GM10248 (cell line): ENCODE results near the gene ENPP3.

Source experiments
- CTCF ChIA-PET: fragments of 300-600 bp; sonication (Branson Sonifier 250); formaldehyde crosslinking; extraction: SDS; loops from one replicate; lab custom pipeline; 2021; ENCODE audit warnings: antibody characterized with exemption; lab: Yijun Ruan, JAX
- POLR2A ChIA-PET: fragments of 350-650 bp; sonication (Branson Sonifier 250); formaldehyde crosslinking; extraction: SDS; loops from one replicate; lab custom pipeline; 2020; ENCODE audit warnings: antibody characterized with exemption; lab: Yijun Ruan, JAX
- DNase-seq: peaks from one replicate; pipeline ENCODE4 v3.0.0; 2012; ENCODE audit errors: extremely low spot score
- TF ChIP-seq, protein P1 (sequence below): IDR thresholded peaks from 2 replicates; pipeline ENCODE4 v1.5.1; 2012; ENCODE audit warnings: mild to moderate bottlenecking, low read depth; ENCODE audit errors: extremely low read depth, missing control alignments, control extremely low read depth

ENPP3 gene

DNA sequence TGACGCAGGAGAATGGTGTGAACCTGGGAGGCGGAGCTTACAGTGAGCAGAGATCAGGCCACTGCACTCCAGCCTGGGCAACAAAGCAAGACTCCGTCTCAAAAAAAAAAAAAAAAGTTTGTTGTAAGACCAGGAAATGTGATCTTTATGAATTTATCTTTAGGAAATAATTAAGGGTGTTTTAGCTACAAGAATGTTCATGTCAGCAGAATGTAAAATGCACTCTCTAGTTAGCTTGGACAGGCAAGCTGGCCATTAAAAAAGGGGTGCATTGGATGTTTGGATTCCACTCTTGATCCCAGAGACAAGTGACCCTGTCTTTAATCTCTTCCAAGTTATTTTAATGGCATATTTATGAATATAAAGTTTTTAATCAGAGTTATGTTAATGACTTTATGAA, 19.6 kb downstream of the ENPP3 start:
- CTCF ChIA-PET, result interaction anchor here (0.9 to 1.6 kb wide), 4 partner anchors 10 to 39 kb away, joined by 3 read pairs; partner anchors contain the start of gene ENPP3
- DNase-seq, result no peak
- TF ChIP-seq, protein P1, sequence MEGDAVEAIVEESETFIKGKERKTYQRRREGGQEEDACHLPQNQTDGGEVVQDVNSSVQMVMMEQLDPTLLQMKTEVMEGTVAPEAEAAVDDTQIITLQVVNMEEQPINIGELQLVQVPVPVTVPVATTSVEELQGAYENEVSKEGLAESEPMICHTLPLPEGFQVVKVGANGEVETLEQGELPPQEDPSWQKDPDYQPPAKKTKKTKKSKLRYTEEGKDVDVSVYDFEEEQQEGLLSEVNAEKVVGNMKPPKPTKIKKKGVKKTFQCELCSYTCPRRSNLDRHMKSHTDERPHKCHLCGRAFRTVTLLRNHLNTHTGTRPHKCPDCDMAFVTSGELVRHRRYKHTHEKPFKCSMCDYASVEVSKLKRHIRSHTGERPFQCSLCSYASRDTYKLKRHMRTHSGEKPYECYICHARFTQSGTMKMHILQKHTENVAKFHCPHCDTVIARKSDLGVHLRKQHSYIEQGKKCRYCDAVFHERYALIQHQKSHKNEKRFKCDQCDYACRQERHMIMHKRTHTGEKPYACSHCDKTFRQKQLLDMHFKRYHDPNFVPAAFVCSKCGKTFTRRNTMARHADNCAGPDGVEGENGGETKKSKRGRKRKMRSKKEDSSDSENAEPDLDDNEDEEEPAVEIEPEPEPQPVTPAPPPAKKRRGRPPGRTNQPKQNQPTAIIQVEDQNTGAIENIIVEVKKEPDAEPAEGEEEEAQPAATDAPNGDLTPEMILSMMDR, result no peak
- POLR2A ChIA-PET, result no interaction called here

DNA sequence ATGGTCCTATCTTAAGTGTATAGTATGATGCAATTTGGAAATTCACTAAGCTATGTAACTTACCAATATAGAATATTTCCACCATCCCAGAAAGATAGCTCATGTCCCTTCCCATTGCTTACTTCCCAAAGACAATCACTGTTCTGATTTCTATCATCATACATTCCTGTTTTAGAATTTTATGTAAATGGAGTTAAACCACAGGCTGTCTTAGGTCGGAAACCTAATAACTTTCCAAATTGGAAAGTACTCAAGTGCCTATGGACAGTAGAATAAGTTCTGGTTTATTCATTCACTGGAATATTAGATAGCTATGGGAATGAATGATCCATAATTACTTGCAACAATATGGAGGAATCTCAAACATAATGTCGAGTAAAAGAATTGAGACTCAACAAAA, 20.1 kb downstream of the ENPP3 start:
- TF ChIP-seq, protein P1, result no peak
- DNase-seq, result no peak
- ChIA-PET CTCF (interaction anchor here (0.9 to 2.5 kb wide), 6 partner anchors 10 to 38 kb away, joined by 3 to 9 read pairs (median 3); partner anchors contain the start of genes ENPP3 and MED23), POLR2A (no interaction called here)

DNA sequence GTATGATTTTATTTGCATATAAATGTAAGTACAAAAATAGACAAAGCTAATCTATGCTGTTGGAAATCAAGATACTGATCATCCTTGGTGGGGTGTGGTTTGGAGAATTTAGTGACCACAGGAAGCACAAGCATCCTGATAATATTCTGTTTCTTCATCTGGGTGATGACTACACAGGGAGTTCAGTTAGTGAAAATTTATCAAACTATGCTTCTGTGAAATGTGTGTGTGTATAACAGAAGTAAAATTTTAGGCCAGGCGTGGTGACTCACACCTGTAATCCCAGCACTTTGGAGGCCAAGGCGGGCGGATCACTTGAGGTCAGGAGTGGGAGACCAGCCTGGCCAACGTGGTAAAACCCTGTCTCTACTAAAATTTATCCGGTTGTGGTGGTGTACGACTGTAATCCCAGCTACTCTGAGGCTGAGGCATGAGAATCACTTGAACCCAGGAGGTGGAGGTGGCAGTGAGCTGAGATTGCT, 20.6 kb downstream of the ENPP3 start:
- POLR2A ChIA-PET, result interaction anchor here (0.7 kb wide), 1 partner anchor 124 kb away, joined by 3 read pairs; no protein-coding TSS in a partner anchor
- no peak for DNase-seq
- TF ChIP-seq, protein P1, result no peak
- CTCF ChIA-PET, result interaction anchor here (0.9 to 2.5 kb wide), 6 partner anchors 11 to 38 kb away, joined by 3 to 9 read pairs (median 3); partner anchors contain the start of genes ENPP3 and MED23

DNA sequence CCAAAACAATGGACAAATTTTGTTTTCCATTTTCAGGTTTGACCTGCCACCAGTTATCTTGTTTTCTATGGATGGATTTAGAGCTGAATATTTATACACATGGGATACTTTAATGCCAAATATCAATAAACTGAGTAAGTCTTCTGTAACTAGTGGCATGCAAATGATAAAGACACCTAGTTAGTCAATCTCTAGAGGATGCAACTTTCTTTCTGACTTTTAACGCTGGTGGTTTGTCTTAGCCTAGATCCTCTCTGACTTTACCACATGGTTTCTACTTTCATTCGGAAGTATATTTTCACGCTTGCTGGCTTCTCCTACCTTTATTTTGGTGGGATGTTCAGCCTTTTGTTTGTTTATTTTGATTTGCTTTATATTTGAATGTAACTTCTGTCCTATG, 21.2 kb downstream of the ENPP3 start:
- POLR2A ChIA-PET, result interaction anchor here (0.7 kb wide), 1 partner anchor 124 kb away, joined by 3 read pairs; no protein-coding TSS in a partner anchor
- CTCF ChIA-PET, result interaction anchor here (1.6 to 2.5 kb wide), 2 partner anchors 12 to 30 kb away, joined by 7 to 9 read pairs; partner anchors contain the start of gene MED23
- DNase-seq, result no peak
- TF ChIP-seq, protein P1, result no peak

DNA sequence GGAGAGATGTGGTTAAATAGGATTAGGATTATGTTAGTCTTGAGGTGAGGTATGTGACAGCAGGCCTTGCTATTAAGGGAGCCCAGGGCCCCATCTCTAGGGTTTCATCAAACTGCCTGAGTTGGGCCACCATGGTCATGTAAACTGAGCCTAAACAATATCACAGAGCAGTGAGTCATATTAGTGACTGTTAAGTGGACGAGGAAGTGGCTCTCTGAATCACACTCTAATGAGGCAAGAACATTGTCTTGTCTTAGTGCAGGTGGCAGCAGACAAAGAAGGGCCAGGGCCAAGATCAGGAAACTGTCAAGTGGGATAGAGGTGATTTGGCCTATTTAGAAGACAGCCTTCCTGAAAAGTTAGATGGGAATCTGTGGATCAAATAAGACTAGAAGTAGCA, 23.1 kb downstream of the ENPP3 start:
- TF ChIP-seq, protein P1, result no peak
- ChIA-PET CTCF (interaction anchor here (2.1 kb wide), 1 partner anchor 10 kb away, joined by 5 read pairs; no protein-coding TSS in a partner anchor), POLR2A (no interaction called here)
- no peak for DNase-seq

DNA sequence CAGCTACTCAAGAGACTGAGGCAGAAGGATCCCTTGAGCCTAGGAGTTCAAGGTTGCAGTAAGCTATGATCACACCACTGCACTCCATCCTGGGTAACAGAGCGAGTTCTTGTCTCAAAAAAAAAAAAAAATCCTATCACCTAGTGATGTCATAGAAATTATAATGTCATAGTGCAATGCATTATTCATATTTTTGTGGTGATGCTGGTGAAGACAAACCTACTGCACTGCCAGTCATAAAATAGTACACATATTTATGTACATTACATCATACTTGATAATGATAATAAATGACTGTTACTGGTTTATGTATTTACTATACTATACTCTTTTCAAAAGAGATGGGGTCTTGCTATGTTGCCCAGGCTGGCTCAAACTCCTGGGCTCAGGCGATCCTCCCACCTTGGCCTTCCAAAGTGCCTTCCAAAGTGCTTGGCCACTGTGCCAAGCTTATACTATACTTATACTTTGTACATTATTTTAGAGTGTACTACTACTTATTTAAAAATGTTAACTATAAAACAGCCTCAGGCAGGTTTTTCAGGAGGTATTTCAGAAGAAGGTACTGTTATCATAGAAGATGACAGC, 26.6 kb downstream of the ENPP3 start:
- ChIA-PET POLR2A (no interaction called here), CTCF (interaction anchor here (0.6 to 3.8 kb wide), 2 partner anchors 36 to 1386 kb away, joined by 3 to 16 read pairs; partner anchors contain the start of gene MED23)
- DNase-seq, result no peak
- TF ChIP-seq, protein P1, result no peak
